ENCODE results near the gene TMEM59. TPM values are rescaled to one million over a fixed set of nuclear protein-coding genes. Genes with fewer than 3 reads are reported as not detected.
"Not testable (repeated sequence)": the region's sequence is repeated elsewhere in the genome, so short reads cannot be mapped to it uniquely, and the experiment has no call there.

Gene TMEM59
- total RNA-seq, 1 experiment from 2014 or later = 239 TPM

GRCh38 chr1:54024358-54024757 lies 28.6 kb downstream of the TMEM59 start:
- no peaks in the 10 kb centered on the region for H3K9me3 ChIP-seq (ENCODE audit: insufficient read depth, low read depth)
- H3K4me1 ChIP-seq (replicated peaks; ENCODE audit: insufficient read depth) = no peaks in the 10 kb centered on the region
- no peaks in the 10 kb centered on the region for H3K27me3 ChIP-seq (ENCODE audit: insufficient read depth, low read depth)
- no peaks in the 10 kb centered on the region for H3K36me3 ChIP-seq (ENCODE audit: low read depth)
- H3K79me2 ChIP-seq (ENCODE audit: low read depth) = no peaks in the 10 kb centered on the region
- intact Hi-C loops (cut with micrococcal nuclease; ENCODE audit: unreplicated experiment) = no loop called here
- H3F3A ChIP-seq (ENCODE audit: insufficient read depth, low read depth) = no peaks in the 10 kb centered on the region; the same call in 1 of the 2 replicates
- H3K4me3 ChIP-seq = no peak overlapping the region
- no TSS peak for BruUV-seq (replicated peaks)
- no peak overlapping the region for H3K4me2 ChIP-seq
- H3K27ac ChIP-seq = no peak overlapping the region
- ChIA-PET POLR2A (ENCODE audit: unreplicated experiment) (no interaction called here), CTCF (no interaction called here)
- no peak for DNase-seq
- no peak overlapping the region for H2AFZ ChIP-seq
- TF ChIP-seq EZH2 (IDR thresholded peaks at IDR 0.05; ENCODE audit: low read depth) (no peak), CTCF (conservative IDR thresholded peaks at IDR 0.05) (no peak)
- no peaks in the 10 kb centered on the region for H4K20me1 ChIP-seq (ENCODE audit: insufficient read depth)
- no peaks in the 10 kb centered on the region for H3K9me2 ChIP-seq (ENCODE audit: insufficient read depth)

GRCh38 chr1:54019562-54020176 lies 33.3 kb downstream of the TMEM59 start:
- POLR2A ChIA-PET (ENCODE audit: unreplicated experiment); H3K27me3 ChIP-seq (ENCODE audit: insufficient read depth, low read depth); CTCF ChIA-PET; H3K4me2 ChIP-seq; H4K20me1 ChIP-seq (ENCODE audit: insufficient read depth); H2AFZ ChIP-seq; H3K9me3 ChIP-seq (ENCODE audit: insufficient read depth, low read depth); H3K79me2 ChIP-seq (ENCODE audit: low read depth); H3K36me3 ChIP-seq (ENCODE audit: low read depth); DNase-seq; H3K9me2 ChIP-seq (ENCODE audit: insufficient read depth); BruUV-seq (replicated peaks); H3K4me3 ChIP-seq; H3K27ac ChIP-seq: not testable (repeated sequence)
- intact Hi-C loops (cut with micrococcal nuclease; ENCODE audit: unreplicated experiment) = loop anchor here (5.0 kb wide), 1 partner anchor 62 kb away; no protein-coding TSS in a partner anchor
- H3F3A ChIP-seq (ENCODE audit: insufficient read depth, low read depth) = peaks cover 23% of the 10 kb centered on the region
- H3K4me1 ChIP-seq (replicated peaks; ENCODE audit: insufficient read depth) = peaks cover 37% of the 10 kb centered on the region

- Histone ChIP-seq H3K9me3 (ENCODE audit: insufficient read depth, low read depth) (no peaks in the 10 kb centered on the region), H3K4me3 (no peak overlapping the region), H3K36me3 (ENCODE audit: low read depth) (no peaks in the 10 kb centered on the region), H3K4me1 (replicated peaks; ENCODE audit: insufficient read depth) (peaks cover 38% of the 10 kb centered on the region), H2AFZ (no peak overlapping the region), H3K79me2 (ENCODE audit: low read depth) (no peaks in the 10 kb centered on the region), H3K4me2 (no peak overlapping the region), H4K20me1 (ENCODE audit: insufficient read depth) (no peaks in the 10 kb centered on the region), H3K27ac (no peak overlapping the region), H3K9me2 (ENCODE audit: insufficient read depth) (no peaks in the 10 kb centered on the region), H3F3A (ENCODE audit: insufficient read depth, low read depth) (peaks cover 23% of the 10 kb centered on the region), H3K27me3 (ENCODE audit: insufficient read depth, low read depth) (no peaks in the 10 kb centered on the region)
- intact Hi-C loops (cut with micrococcal nuclease; ENCODE audit: unreplicated experiment) = loop anchor here (5.0 kb wide), 1 partner anchor 61 kb away; no protein-coding TSS in a partner anchor
- DNase-seq = no peak
- POLR2A ChIA-PET (ENCODE audit: unreplicated experiment) = no interaction called here
- CTCF ChIA-PET = no interaction called here
- BruUV-seq (replicated peaks) = no TSS peak
- TF ChIP-seq EZH2 (IDR thresholded peaks at IDR 0.05; ENCODE audit: low read depth) (no peak), CTCF (conservative IDR thresholded peaks at IDR 0.05) (no peak)
These were observed 34.4 kb downstream of the TMEM59 start for GRCh38 chr1:54018635-54019034.

Data from PC-9 (cell line).